NB4 (cell line): ENCODE data around the gene MYZAP.

Experiments
- DNase-seq: peaks from one replicate; pipeline ENCODE4 v3.0.0; 2010; ENCODE audit warnings: low read depth
- H3K4me3 ChIP-seq: one replicate; pipeline ENCODE4 v1.5.1; 2011; ENCODE audit warnings: mild to moderate bottlenecking, low read depth, low read length, moderate library complexity
- MYC ChIP-seq: IDR thresholded peaks from 2 replicates; pipeline ENCODE4 v1.6.1; 2011; ENCODE audit warnings: low read depth, low read length
- POLR2A ChIP-seq: IDR thresholded peaks from 2 replicates; pipeline ENCODE4 v1.6.1; 2011; ENCODE audit warnings: mild to moderate bottlenecking; ENCODE audit not compliant: insufficient read length; ENCODE audit errors: extremely low read depth
- TF ChIP-seq, protein P1 (sequence below): IDR thresholded peaks from one replicate; pipeline ENCODE4 v1.5.1; 2012; ENCODE audit warnings: low read depth, low read length
- TF ChIP-seq, protein P2 (sequence below): IDR thresholded peaks from 2 replicates; pipeline ENCODE4 v1.6.1; 2011; ENCODE audit warnings: low read depth, low read length

MYZAP gene

DNA sequence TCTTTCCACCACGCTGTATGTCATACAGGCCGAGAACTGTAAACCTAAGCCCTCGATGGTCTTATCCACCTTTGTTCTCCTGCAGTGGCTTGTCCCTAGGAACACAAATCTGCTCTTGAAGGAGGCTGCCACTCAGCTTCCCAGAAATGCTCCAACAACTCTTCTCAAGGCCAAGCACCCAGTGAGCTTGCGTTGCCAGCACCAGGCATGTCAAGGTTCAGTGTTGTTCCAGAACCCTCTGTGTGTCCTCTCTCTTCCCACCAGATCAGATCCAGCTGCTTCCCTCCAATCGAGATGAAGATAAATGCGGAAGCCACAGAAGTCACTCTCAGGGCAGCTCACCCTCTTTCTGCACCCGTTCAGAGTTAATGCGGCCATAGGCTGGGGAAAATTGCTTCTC, 11.3 kb upstream of the MYZAP start:
- H3K4me3 ChIP-seq, result no peak overlapping the region
- DNase-seq, result no peak
- TF ChIP-seq, protein P1, sequence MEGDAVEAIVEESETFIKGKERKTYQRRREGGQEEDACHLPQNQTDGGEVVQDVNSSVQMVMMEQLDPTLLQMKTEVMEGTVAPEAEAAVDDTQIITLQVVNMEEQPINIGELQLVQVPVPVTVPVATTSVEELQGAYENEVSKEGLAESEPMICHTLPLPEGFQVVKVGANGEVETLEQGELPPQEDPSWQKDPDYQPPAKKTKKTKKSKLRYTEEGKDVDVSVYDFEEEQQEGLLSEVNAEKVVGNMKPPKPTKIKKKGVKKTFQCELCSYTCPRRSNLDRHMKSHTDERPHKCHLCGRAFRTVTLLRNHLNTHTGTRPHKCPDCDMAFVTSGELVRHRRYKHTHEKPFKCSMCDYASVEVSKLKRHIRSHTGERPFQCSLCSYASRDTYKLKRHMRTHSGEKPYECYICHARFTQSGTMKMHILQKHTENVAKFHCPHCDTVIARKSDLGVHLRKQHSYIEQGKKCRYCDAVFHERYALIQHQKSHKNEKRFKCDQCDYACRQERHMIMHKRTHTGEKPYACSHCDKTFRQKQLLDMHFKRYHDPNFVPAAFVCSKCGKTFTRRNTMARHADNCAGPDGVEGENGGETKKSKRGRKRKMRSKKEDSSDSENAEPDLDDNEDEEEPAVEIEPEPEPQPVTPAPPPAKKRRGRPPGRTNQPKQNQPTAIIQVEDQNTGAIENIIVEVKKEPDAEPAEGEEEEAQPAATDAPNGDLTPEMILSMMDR, result no peak
- TF ChIP-seq, protein P2, sequence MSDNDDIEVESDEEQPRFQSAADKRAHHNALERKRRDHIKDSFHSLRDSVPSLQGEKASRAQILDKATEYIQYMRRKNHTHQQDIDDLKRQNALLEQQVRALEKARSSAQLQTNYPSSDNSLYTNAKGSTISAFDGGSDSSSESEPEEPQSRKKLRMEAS, result no peak
- no peak for TF ChIP-seq MYC
- no peak for TF ChIP-seq POLR2A

DNA sequence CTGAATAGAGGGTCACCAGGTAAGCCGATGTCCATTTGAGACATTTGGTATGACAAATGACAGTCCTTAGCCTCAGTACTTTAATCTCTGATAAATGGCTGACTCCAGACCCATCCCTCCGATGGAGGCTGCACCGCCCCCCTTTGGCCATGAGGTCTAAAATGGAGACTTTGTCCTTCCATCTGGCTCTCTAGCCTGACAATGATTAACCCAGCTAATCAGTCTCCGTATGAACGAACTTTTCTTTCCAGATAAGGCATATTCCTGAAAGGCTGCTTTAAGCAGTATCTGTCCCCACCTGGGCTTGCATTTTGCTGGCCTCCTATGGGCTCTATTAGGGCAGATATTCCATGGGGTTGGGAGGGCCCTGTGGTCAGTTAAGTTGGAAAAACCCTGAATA, 10.8 kb upstream of the MYZAP start:
- TF ChIP-seq, protein P2, result no peak
- TF ChIP-seq MYC (no peak), POLR2A (no peak)
- TF ChIP-seq, protein P1, result no peak
- DNase-seq, result no peak
- no peak overlapping the region for H3K4me3 ChIP-seq

DNA sequence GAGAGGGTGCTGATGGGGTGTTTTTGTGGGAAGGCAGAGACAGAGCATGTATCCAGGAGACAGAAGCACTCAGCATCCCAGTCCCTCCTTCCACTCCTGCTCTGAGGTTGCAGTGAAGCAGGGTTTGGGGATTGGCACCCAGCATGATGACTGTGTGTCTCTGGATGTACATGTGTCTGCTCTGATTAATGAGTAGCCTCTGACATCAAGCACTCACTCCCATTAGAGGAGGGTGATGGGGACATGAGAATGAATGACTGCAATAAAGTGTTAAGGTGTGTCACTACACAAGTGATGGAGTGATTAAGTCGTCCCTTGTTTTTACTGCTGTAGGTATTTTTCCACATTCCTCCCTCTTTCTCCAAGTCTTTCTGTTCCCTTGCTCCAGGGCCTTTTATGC, 9.6 kb upstream of the MYZAP start:
- TF ChIP-seq, protein P1, result no peak
- TF ChIP-seq MYC (no peak), POLR2A (no peak)
- TF ChIP-seq, protein P2, result no peak

DNA sequence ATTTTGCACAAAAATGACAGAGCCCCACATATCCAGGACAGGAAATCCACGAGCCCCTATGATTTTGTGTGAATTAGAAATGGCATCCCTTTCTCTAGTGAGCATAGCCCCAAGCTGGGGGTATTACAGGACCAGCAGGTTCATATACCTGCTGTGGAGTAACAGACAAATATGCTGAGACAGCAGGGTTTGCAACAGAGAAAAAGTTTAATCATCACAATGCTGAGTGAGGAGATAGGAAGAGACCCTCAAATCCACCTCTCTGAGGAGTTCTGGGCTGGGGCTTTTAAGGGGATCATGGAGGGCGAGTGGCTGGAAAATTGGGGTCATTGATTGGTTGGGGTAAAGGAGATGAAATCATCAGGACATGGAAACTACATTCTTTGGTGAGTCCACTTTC, 8.4 kb upstream of the MYZAP start:
- TF ChIP-seq POLR2A (no peak), MYC (no peak)
- TF ChIP-seq, protein P1, result no peak
- TF ChIP-seq, protein P2, result no peak
- no peak overlapping the region for H3K4me3 ChIP-seq
- no peak for DNase-seq

More for the DNA sequence above, 9.6 kb upstream of the MYZAP start:
- H3K4me3 ChIP-seq, result no peak overlapping the region
- DNase-seq, result no peak

DNA sequence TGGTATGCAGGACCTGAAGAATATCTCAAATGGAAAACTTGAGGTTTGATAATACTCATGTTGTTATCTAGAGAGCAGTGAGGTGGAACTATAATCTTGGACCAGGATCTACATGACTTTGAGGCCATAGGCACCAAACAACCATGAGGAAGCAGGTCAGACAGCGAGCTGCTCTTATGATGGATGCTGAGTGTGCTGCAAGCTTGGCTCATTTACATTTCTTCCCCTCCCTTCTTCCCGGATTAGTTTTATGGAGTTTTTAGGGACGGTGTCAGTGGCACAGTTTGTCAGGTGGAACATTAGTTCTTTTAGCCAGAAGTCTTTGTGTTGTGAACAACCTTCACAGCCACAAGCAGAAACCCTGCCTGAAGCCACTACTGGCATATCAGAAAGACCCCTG, 8.0 kb upstream of the MYZAP start:
- DNase-seq, result no peak
- H3K4me3 ChIP-seq, result no peak overlapping the region
- TF ChIP-seq, protein P2, result no peak
- TF ChIP-seq, protein P1, result no peak
- TF ChIP-seq MYC, result no peak
- TF ChIP-seq POLR2A, result no peak
